EL (cell line): ENCODE data around the gene ARHGEF17.
"Not testable (repeated sequence)": the region's sequence is repeated elsewhere in the genome, so short reads cannot be mapped to it uniquely, and the experiment has no call there.

Experiments used
- DNase-seq: peaks from one replicate; pipeline ENCODE4 v3.0.0-alpha.2; 2016

The ARHGEF17 gene

DNA sequence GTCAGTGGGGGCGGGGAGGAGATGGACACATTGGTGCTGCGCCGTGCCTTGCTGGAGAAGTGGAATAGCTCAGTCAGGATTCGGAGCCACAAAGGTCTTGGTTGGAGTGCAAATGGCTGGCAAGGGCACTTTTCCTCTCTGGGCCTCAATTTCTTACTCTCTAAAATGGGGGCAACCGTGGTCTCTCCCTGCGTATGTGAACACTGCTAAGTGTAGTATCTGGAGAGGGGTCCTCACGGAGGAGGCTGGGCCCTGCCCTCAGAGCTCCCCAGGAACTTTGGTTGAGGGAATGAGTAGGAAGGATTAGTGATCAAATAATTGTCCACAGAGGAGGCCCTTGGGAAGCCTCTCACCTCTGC, 35.4 kb upstream of the ARHGEF17 start:
- DNase-seq: no peak

DNA sequence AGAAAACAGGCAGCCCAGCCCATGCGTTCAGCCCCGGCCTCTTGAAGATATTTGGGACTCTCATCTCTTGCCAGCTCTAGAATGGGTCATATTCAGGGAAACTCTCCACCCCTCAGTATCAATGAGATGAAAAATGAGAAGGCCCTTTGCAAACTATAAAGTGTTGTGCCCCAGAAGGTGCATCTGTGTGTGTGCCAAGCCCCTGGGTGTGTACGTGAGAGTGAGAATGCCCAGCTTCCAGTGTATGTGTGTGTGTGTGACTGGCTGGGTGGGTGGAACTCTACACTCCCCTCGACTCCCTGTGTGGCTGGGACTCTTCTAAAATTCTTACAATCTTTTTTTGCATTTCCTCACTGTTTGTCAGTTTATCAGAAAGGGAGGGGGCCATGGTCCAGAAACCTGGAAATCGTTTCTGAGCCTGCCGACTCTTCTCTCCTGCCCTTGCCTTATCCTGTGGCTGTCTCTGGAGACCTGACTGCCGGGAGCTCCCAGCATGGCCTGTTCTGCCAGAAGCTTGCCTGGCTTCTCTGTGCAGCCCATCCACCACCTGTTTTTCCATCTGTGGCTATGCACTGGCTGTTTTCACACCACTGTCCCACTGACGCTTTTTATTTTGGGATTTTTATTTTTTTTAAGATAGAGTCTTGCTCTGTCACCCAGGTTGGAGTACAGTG, 34.7 kb upstream of the ARHGEF17 start:
- no peak for DNase-seq

DNA sequence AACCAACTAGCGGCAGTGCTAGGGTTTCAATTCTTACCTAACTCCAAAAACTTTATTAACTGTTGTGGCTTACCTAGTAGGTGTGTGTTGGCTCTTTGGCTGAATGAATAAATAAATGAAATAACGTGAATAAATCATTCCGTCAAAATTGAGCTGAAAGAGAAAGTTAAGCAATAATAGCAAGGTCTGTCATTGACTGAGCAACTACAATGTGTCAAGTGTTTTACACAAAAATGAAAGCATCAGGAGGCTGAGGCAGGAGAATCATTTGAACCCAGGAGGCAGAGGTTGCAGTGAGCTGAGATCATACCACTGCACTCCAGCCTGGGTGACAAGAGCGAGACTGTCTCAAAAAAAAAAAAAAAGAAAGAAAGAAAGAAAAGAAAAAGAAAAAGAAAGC, 33.9 kb upstream of the ARHGEF17 start:
- not testable (repeated sequence) for DNase-seq

DNA sequence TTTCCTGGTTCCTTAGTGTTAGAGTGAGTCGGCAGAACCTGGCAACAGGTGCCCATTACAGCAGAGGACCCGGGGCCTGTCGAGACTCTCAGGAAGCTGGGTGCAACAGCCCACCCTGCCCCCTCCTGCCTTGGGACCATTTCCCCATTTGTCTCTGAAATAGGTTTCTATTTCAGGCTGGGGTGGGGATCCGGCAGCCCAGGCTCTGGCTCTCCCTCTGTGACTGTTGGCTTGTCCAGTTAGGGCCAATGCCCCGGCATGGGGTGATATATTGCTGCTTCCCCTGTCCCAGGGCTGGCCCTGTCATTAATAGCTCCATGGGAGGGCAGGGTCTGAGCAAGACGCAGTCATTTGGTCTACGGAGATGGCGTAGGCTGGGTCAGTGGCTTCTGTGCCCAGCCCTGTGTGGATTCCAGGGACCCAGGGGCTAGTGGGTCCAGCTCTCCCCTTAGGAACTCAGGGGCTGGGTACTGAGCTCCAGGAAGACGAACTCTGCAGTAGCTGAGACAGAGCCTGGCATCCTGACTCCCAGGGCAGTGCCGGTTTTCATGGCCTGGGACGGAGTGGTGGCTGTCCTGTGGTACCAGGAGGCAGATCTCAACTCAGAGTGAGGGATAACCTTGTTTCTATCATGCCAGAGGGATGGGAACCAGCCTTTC, 33.2 kb upstream of the ARHGEF17 start:
- no peak for DNase-seq

DNA sequence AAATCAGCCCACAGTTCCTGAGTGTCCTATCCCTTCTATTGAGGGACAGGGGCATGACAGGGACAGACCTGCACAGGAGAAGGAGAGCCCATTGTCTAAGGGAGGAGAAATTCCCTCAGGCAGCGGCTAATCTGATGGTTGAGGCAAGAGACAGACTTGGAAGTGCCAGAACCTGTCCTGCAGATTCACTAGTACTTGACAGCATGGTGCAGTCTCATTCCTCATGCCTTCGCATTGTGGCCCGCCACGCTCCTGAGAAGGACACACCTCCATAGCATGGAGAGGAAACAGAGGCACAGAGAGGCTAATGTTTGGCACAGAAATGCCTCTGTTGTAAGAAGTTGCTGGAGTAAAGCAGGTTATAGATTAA, 32.7 kb upstream of the ARHGEF17 start:
- DNase-seq: no peak

DNA sequence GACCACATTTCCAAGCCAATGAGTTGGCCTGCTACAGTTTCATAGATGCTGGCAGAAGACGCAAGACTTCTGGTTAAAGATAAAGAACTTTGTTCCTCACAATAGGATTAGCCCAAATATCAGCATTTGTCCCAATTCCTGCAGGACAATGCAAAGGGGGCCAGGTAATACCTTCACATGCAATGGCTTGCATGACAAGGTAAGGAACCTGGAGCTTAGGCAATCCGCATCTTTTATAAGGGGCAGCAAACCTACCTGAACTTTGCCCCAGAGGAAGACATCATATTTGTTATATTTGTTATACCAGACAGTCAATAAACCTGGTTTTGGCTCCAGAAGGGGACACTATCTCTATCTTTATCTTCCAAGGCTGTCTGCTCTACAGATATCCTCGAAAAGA, 30.6 kb upstream of the ARHGEF17 start:
- no peak for DNase-seq

DNA sequence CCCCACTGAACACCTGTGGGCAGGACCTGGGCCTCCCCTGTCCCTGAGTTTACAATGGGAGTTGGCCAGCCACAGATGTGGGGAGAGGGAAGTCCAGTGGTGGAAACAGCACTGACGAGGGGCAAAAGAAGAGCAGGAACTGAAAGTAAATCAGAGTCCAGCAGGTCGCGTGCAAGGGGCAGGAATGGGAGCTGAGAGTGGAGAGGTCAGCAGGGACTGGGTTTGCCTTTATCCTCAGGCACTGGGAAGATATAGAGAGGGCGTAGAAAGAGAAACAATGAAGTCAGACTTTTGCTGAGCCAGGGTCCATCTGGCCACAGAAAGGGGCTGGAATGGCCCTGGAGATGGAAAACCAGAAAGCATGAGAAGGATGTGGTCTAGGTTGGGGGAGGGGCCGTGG, 27.4 kb upstream of the ARHGEF17 start:
- DNase-seq: no peak

DNA sequence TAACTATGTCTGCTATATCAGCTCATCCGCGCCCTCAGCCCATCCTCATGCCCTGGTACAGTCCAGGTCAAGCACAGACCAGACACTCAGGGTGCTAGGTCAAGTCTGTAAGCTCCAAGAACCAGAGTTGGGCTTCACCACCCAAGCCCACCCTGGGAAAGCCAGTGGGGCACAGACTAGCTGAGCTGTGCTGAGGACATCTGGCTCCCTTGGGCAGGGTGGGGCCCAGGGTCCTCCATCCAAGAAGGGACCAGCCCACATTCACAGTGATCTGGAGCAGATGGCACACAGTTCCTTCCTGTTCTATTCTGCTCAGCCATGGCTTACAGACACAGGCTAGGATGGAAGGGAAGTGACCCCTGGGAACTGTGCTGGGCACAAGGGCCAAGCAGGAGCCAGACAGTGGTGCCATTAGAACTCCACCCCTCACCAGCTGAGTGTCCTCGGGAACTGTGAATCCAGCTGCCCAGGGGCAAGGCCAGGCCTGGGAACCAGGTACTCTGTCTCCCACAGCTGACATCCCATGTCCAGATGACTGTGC, 26.8 kb upstream of the ARHGEF17 start:
- DNase-seq: no peak

DNA sequence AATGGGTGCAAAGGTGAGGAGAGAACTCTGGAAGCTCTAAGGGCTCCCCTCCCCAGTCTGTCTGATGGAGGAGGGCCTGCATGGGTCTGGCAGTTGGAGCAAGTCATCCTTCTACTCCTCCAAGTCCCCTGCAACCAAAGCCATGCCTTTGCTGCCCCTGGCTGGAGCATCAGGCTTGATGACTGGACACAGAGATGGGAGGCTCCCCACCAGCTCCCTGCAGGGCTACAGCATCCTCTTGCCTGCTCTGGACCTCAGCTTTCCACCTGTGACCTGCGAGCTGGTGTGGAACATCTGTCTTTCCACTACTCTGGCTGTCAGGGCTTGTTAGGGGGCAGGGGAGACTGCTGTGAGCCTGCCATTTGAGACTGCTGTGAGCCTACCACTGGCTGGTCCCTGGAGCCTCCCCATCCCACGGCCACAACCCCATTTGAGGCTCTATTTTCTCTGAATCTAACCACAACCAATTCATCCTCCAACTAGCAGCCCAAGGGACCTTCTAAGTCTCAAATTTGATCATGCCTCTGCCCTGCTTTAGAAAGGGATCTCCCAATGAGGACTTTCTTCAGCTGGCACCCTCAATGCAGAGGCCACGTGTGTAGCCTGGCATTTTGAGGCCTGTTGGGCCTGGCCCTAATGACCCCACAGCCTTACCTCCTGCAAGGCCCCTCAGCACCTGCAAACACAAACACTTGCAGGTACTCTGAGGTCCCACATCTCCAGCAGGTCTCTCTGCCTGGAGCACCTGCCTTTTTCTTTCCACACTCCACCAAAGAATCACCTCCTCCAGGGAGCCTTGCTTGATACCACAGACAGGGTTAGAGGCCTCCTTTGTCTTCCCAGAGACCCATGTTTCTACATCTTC, 26.0 kb upstream of the ARHGEF17 start:
- DNase-seq: no peak

DNA sequence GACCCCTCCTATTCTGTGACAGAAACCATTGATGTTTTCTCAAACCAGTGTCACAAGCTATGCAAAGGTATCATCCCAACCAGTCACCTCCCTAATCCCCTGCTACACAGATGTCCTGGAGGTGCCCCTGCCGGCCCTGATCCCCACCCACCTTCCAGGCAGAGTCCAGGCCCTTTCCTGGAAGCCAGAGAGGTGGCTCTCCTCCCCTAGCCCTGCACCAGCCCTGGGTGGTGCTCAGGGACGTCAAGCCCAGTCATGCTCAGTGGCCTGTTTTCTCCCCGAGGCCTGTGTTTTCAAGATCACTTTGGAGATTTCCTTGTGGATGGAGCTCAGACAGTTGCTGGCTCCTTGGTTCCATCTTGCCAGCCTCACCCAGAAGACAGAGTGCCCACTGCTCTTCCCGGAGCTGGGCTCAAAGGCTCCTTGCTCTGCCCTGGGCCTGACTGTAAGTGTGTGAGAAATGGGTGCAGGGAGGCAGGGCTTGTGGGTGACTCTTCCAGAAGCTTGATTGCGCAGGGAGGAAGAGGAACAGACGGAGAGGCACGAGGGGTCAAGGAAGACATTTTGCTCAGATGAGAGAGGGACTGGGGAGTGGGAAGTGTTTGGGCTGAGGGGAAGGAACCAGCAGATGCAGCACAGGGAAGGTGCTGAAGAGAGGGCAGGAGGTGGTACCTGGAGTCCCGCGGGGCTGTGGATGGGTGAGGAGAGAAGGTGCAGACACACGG, 24.6 kb upstream of the ARHGEF17 start:
- no peak for DNase-seq

DNA sequence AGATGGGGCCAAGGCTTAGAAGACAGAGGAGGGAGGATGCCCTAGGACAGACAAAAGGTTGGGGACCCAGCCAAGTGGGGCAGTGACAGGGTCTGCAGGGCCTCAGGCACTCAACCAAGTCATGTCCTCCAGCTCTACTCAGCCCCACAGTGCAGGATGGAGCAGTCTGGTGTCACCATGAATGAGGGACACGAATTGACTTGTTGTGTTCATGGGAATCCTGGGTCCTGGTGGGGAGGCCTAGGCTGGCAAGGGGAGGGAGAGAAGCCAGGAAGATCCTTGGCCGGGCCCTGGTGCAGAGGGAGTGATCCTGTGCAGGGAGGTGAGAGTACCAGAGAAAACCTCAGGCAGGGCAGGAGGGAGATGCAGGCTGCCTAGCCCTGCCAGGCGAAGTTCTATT, 24.0 kb upstream of the ARHGEF17 start:
- DNase-seq: no peak

DNA sequence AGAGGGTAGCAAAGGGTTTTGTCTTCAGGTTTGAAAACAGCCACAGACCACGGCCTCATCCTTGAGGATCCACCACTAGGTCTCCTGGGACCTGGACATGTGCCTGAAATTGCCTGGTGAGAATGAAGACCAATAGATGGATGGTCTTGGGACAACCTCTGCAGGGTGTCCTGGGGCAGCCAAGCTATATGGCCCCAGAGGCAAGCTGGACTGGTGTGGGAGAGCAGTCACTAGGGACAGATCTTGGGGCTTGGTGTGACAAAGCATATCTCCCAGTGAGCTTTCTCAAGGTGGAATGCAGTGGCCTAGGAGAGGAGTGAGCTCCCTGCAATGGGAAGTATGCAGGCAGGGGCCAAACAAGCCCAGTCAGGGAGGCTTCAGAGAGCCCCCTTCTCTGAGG, 22.4 kb upstream of the ARHGEF17 start:
- no peak for DNase-seq

DNA sequence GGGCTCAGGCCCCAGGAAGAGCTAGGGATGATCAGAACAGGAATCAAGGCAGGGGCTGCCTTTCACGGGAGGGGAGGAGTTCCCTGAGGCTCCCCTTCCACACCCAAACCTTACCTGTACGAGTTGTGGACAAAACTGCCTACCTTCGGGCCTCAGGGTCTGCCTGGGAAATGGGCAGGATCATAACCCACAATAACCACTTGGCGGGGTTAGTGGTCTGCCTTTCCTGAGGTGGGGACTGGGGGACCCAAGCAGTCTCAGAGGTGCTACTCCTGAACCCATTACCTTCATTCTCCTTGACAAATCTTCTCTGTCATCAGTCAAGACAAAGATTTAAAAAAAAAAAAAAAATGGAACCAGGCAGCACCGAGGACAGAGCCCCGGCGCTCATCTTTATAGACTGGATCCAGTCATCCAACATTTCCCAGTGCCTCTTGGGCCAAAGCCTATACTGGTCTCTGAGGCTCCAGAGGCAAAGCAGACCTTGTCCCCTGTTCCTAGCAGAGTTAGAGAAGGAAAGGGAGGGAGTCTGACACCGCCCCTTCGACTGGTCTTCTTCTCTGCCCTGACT, 21.8 kb upstream of the ARHGEF17 start:
- no peak for DNase-seq

DNA sequence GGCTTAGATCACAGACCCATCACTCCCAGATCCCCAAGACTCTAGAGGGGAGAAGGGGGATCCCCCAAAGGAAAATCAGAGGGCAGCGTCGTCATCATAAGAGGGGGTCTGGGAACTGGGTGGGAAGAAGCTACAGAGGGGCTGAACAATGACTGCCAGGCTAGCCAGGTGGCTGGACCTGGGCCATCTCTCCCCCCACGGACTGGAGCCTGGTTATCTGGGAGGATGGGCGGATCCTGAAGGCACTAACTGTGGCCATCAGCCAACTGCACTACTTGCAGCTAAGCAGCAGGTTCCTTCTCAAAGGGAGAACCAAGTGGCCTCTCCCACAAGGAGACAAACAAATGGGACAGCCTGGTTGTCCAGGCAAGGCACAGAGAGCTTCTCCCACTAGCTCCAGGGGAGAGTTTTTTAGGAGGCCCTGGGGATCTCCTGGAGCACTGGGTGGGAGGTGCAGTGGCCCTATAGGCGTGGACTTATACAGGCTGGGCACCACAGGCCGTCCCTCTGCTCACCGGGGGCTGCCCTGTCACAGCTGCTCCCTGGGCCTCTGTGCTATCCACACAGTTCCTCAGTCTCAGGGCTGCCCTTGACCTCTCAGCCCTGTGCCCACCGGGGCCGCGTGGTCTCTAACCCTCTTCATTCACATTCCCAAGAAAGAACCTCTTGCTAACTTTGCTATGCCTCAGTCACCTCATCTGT, 20.5 kb upstream of the ARHGEF17 start:
- no peak for DNase-seq

DNA sequence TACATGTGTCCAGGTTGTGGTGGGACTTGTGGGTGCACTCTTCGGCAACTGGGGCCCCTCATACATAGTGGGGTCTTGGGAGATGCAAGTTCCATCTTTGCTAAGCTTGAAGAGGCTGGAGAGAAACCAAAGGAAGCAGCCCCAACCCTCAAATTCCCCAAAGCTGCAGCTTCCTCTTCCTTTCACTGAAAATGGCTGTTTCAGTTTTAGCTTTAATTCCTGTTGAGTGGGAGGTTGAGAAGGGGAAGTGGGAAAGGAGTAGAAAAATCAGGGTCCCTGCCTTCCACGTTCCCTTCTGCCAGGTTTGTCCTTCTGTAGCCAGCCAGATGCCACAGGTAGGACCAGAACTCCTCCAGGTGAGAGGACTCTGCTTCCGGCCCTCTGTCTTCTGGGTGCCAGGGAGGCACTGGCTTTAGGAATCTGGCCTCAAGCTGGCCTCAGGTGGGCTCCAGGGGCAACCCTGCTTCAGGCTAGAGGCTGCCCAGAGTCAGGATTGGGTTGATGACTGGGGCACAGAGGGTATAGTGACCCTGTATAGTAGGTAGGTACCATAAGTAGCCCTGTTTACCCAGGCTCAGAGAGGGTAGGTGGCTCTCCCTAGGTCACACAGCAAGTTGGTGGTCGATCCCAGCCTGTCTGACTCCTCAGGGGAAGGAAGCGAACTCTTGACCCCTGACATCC, 19.7 kb upstream of the ARHGEF17 start:
- no peak for DNase-seq

DNA sequence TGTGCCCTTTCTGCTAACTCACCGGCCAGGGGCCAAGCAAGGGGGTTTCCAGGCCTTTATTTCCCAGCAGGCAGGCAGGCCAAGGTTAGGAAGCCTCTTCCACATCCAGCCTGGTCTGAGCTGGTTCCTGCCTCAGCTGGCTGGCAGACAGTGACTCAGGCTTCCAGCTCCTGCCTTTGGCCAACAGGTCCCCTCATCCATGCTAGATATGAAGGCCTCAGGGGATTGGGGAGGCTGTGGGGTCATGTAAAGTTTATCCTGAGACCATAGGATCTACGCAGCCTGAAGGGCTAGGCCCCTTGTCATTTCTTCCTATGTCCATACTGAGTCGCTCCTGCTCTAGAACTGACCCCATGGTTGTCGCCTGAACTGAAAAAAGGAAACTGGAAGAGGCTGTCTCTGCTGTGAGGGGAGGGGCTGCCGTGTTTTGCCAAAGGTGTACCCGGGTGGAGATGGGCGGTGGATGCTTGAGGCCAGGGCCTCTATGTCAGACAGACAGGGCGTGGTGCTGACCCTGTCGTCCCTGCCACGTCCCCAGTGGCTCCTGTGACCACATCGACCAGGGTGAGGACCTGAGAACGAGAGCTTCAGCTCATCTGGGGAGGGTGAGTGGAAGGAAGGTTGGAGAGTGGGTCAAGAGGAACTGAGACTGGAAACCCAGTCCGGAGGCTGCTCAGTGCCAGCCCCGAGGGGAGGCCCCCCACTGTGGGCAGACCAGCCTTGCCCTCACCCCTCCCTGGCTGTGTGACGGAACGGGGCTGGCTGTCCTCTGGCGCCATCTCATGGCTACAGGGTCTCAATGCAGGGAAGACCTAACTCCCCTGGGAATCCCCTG, 19.0 kb upstream of the ARHGEF17 start:
- DNase-seq: peak; percentile 84

DNA sequence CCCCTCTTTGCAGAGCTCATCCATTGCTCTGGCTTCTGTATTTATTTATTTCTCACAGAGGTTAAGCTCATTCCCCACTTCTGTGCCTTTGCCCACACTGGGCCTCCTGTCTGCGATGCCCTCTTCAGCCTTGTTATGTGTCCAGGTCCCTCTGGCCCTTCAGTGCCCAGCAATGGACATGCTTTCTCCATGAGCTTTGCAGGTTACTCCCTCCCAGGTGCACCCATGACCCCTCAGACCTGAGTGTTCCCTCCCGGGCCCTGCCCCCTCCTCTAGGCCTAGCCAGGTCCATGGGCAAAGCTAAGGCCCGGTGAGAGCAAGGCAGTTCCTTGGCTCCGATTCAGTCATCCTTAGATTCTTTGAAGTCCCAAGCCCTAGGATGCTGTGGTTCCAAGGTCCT, 17.5 kb upstream of the ARHGEF17 start:
- no peak for DNase-seq

DNA sequence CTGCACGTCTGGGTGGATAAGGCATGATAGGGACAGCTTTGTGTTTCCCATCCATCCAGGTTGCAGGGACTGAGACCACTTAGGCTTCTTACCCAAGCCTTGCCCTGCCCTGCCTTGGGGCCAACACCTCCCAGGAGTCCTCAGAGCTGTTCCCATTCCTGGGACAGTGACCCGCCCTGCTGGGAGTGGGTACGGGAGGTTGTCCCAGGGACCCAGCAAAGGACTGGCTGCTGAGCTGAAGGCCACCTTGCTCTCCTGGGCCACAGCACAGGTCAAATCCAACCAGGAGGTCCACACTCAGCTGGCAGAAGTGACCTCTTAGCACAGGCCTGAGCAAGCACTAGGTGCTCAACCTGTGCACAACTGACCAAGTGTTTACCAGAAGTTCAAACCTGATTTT, 16.9 kb upstream of the ARHGEF17 start:
- no peak for DNase-seq

DNA sequence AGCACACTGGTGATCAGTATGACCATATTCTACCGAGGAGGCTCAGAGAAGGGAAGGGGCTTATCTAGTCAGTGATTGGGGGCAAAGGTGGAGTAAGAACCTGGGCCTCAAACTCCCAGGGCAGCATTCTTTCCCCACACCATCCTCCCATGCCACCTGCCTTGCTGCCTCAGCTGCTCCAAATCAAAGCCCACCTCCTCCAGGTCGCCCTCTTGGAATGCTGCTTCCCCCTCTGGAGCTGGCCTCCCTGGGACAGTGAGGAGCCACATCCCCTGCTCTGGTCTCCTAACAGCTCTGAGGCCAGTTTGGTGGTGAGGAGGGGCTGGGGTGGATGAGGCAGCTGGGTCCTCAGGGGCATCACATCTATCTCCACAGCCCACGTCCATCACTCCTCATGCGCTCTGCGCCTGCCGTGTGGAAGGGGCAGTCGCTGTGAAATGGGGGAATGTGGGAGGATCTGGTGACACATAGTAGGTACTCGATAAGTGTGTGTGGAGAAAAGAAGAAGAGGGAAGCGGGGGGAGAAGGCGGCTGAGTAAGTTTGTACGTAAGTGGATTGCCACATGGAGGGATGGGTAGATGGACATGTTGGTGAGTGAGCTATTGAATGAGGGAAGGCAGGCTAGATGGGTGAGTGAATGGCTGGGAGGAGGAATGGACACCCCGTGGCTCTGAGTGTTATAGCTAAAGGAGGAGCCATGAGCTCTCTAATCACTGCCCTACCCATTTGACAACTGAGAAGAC, 16.1 kb upstream of the ARHGEF17 start:
- DNase-seq: no peak

DNA sequence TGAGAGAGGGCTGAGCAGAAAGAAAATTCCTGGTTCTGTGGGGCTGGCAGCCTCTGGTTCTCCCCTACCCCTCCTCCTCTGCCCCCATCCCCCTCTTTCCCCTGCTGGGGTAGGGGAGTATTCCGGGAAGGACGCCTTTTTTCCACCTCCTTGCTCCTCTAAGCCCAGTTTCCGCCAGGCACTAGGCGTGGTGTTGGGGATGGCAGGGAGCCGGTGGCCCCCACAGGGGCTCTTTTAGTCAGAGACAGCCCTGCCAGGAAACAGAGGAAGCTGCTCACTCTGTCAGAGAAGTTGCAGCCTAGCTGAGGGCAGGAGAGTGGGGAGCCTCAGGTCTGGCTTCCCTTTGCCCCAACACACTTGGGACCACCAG, 15.6 kb upstream of the ARHGEF17 start:
- DNase-seq: no peak
